ENCODE measurements around the gene APP.
"Not testable (repeated sequence)": the region's sequence is repeated elsewhere in the genome, so short reads cannot be mapped to it uniquely, and the experiment has no call there.

Gene APP

GRCh38 chr21:26019236-26019635 is 151.3 kb downstream of the APP start:
- Mint-ChIP-seq H3K4me3 (no peak overlapping the region), H3K27ac (no peak overlapping the region), H3K9me3 (no peaks in the 10 kb centered on the region), H3K4me1 (peaks cover 4% of the 10 kb centered on the region), H3K36me3 (ENCODE audit: low read depth) (peaks cover 32% of the 10 kb centered on the region), H3K27me3 (ENCODE audit: low read depth) (no peaks in the 10 kb centered on the region)
- TF ChIP-seq CTCF (IDR thresholded peaks at IDR 0.05; ENCODE audit: unreplicated experiment in 3 of 3) = no peak

- peak overlapping the region in 1 of 3 experiments; percentile 17 for H3K27ac Mint-ChIP-seq
- peaks cover 15% of the 10 kb centered on the region for H3K36me3 Mint-ChIP-seq (ENCODE audit: low read depth)
- no peak overlapping the region for H3K4me3 Mint-ChIP-seq
- H3K27me3 Mint-ChIP-seq (ENCODE audit: low read depth) = no peaks in the 10 kb centered on the region
- no peak for TF ChIP-seq CTCF (IDR thresholded peaks at IDR 0.05; ENCODE audit: unreplicated experiment in 3 of 3)
- no peaks in the 10 kb centered on the region for H3K9me3 Mint-ChIP-seq
- H3K4me1 Mint-ChIP-seq = peaks cover 9% of the 10 kb centered on the region
These were observed 156.6 kb downstream of the APP start for GRCh38 chr21:26013970-26014369.

- H3K27ac Mint-ChIP-seq; H3K27me3 Mint-ChIP-seq (ENCODE audit: low read depth); H3K4me3 Mint-ChIP-seq; H3K9me3 Mint-ChIP-seq: not testable (repeated sequence)
- peaks cover 21% of the 10 kb centered on the region for H3K4me1 Mint-ChIP-seq
- peaks cover 21% of the 10 kb centered on the region for H3K36me3 Mint-ChIP-seq (ENCODE audit: low read depth)
These were observed 158.1 kb downstream of the APP start for GRCh38 chr21:26012482-26012881.

GRCh38 chr21:26011292-26011940 is 159.2 kb downstream of the APP start:
- H3K27me3 Mint-ChIP-seq (ENCODE audit: low read depth) = no peaks in the 10 kb centered on the region
- peaks cover 21% of the 10 kb centered on the region for H3K36me3 Mint-ChIP-seq (ENCODE audit: low read depth)
- H3K4me1 Mint-ChIP-seq = peaks cover 21% of the 10 kb centered on the region
- no peak for TF ChIP-seq CTCF (IDR thresholded peaks at IDR 0.05; ENCODE audit: unreplicated experiment in 3 of 3)
- H3K4me3 Mint-ChIP-seq = no peak overlapping the region
- H3K27ac Mint-ChIP-seq = no peak overlapping the region
- H3K9me3 Mint-ChIP-seq = no peaks in the 10 kb centered on the region

GRCh38 chr21:26007951-26008498 is 162.5 kb downstream of the APP start:
- H3K9me3 Mint-ChIP-seq = no peaks in the 10 kb centered on the region
- no peak overlapping the region for H3K4me3 Mint-ChIP-seq

GRCh38 chr21:26005464-26005863 is 165.1 kb downstream of the APP start:
- Mint-ChIP-seq H3K27ac (no peak overlapping the region), H3K9me3 (no peaks in the 10 kb centered on the region), H3K4me1 (peaks cover 21% of the 10 kb centered on the region), H3K4me3 (no peak overlapping the region), H3K27me3 (ENCODE audit: low read depth) (no peaks in the 10 kb centered on the region), H3K36me3 (ENCODE audit: low read depth) (peaks cover 34% of the 10 kb centered on the region)
- no peak for TF ChIP-seq CTCF (IDR thresholded peaks at IDR 0.05; ENCODE audit: unreplicated experiment in 3 of 3)

More at GRCh38 chr21:26007951-26008498, 162.5 kb downstream of the APP start:
- TF ChIP-seq CTCF (IDR thresholded peaks at IDR 0.05; ENCODE audit: unreplicated experiment in 3 of 3) = no peak
- H3K27me3 Mint-ChIP-seq (ENCODE audit: low read depth) = no peaks in the 10 kb centered on the region
- peaks cover 21% of the 10 kb centered on the region for H3K4me1 Mint-ChIP-seq
- peaks cover 23% of the 10 kb centered on the region for H3K36me3 Mint-ChIP-seq (ENCODE audit: low read depth)
- H3K27ac Mint-ChIP-seq = peak overlapping the region; percentile 1 to 21 (median 20)

Data from nephron (organoid).